Endothelial cell of umbilical vein (primary cell): ENCODE measurements around the gene NR6A1. TPM values are rescaled to one million over a fixed set of nuclear protein-coding genes. Genes with fewer than 3 reads are reported as not detected.

Experiments
- BruUV-seq: library from RNA; stranded (reverse); fragments of 400-500 nt; replicated peaks from 2 replicates; lab custom pipeline; 2021; lab: Mats Ljungman, UMichigan
- CTCF ChIA-PET: fragments of 300-600, 350-600 bp; sonication (Branson Sonifier 250); formaldehyde crosslinking; loops from one replicate; lab custom pipeline; 2021; ENCODE audit warnings: antibody characterized with exemption, inconsistent platforms; lab: Charles Lee
- POLR2A ChIA-PET: fragments of 300-600, 350-600 bp; sonication (Branson Sonifier 250); formaldehyde crosslinking; loops from one replicate; lab custom pipeline; 2021; ENCODE audit warnings: antibody characterized with exemption, inconsistent platforms; lab: Charles Lee
- DNase-seq: peaks from one replicate; pipeline ENCODE4 v3.0.0-alpha.2; 2011; ENCODE audit warnings: low read depth, low spot score
- FAIRE-seq: peaks from 2 replicates; lab custom pipeline; 2011; peaks lifted over from hg19 to GRCh38; lab: Jason Lieb, UNC
- H2AFZ ChIP-seq: 2 replicates; pipeline ENCODE4 v1.6.0; 2012; ENCODE audit warnings: low read depth, low read length, control low read depth, inconsistent platforms
- H3K27ac ChIP-seq: 2 replicates; pipeline ENCODE4 v1.5.1; 2011; ENCODE audit warnings: low read depth, mild to moderate bottlenecking, control low read depth, low read length, moderate library complexity; ENCODE audit not compliant: insufficient read depth
- H3K27me3 ChIP-seq, 2 experiments: 2 replicates each; pipeline versions ENCODE4 v1.6.0 to v1.6.1; 2011; ENCODE audit warnings: low read length in 2 of 2, mixed read lengths in 1 of 2; ENCODE audit not compliant: control insufficient read depth in 2 of 2, insufficient read depth in 2 of 2
- H3K36me3 ChIP-seq, 2 experiments: 2 replicates in 1 of 2; 3 replicates in 1 of 2; pipeline ENCODE4 v1.5.1; 2011; ENCODE audit warnings: low read length in 2 of 2, mild to moderate bottlenecking in 1 of 2, moderate library complexity in 1 of 2; ENCODE audit not compliant: control insufficient read depth in 2 of 2, insufficient read depth in 2 of 2; ENCODE audit errors: extremely low read depth in 1 of 2
- H3K4me1 ChIP-seq: 3 replicates; pipeline ENCODE4 v1.5.1; 2011; ENCODE audit warnings: mild to moderate bottlenecking, low read length; ENCODE audit not compliant: control insufficient read depth, insufficient read depth; ENCODE audit errors: extremely low read depth
- H3K4me2 ChIP-seq: 2 replicates; pipeline ENCODE4 v1.6.1; 2011; ENCODE audit warnings: low read length, control low read depth, mixed read lengths; ENCODE audit not compliant: insufficient read depth
- H3K4me3 ChIP-seq, 3 experiments: fragments of 200-600 bp in 1 of 3; sonication (generic), shearing (Covaris generic) in 1 of 3; replicated peaks in 1 of 3; 2 replicates each; pipeline ENCODE4 v1.5.1; 2011 to 2016; ENCODE audit warnings: control low read depth in 3 of 3, low read length in 3 of 3, mild to moderate bottlenecking in 2 of 3, inconsistent platforms in 1 of 3, low read depth in 1 of 3, moderate library complexity in 1 of 3; ENCODE audit not compliant: insufficient read depth in 1 of 3
- H3K79me2 ChIP-seq: 2 replicates; pipeline ENCODE4 v1.6.0; 2012; ENCODE audit warnings: low read length, inconsistent platforms; ENCODE audit not compliant: control insufficient read depth, insufficient read depth
- H3K9ac ChIP-seq: replicated peaks from 2 replicates; pipeline ENCODE3; 2011; ENCODE audit warnings: low read length, control low read depth; ENCODE audit not compliant: insufficient read depth; ENCODE audit errors: extremely low read depth
- H3K9me1 ChIP-seq: replicated peaks from 3 replicates; pipeline ENCODE4 v1.6.0; 2011; ENCODE audit warnings: mild to moderate bottlenecking, low read length; ENCODE audit not compliant: control insufficient read depth, insufficient read depth; ENCODE audit errors: extremely low read depth
- H3K9me3 ChIP-seq: replicated peaks from 2 replicates; pipeline ENCODE4 v1.5.1; 2012; ENCODE audit warnings: low read length, inconsistent platforms; ENCODE audit not compliant: control insufficient read depth, insufficient read depth
- H4K20me1 ChIP-seq: replicated peaks from 2 replicates; pipeline ENCODE3; 2011; ENCODE audit warnings: mild to moderate bottlenecking, low read length; ENCODE audit not compliant: control insufficient read depth, insufficient read depth; ENCODE audit errors: extremely low read depth
- EZH2 ChIP-seq: IDR thresholded peaks from 2 replicates; pipeline ENCODE4 v1.6.1; 2012; ENCODE audit warnings: borderline replicate concordance, low read depth, mild to moderate bottlenecking, moderate library complexity, low read length, inconsistent platforms; ENCODE audit not compliant: severe bottlenecking
- FOS ChIP-seq: IDR thresholded peaks from 2 replicates; pipeline ENCODE4 v1.6.1; 2011; ENCODE audit warnings: mild to moderate bottlenecking, low read length, moderate library complexity, borderline replicate concordance; ENCODE audit not compliant: insufficient read depth
- GATA2 ChIP-seq: IDR thresholded peaks from 2 replicates; pipeline ENCODE4 v1.7.0; 2011; ENCODE audit warnings: low read depth, mild to moderate bottlenecking, moderate library complexity, mixed read lengths, low read length; ENCODE audit not compliant: insufficient read length, insufficient read depth
- JUN ChIP-seq: IDR thresholded peaks from 2 replicates; pipeline ENCODE4 v1.6.1; 2011; ENCODE audit warnings: borderline replicate concordance, low read depth; ENCODE audit not compliant: insufficient read length, insufficient read depth
- MYC ChIP-seq: IDR thresholded peaks from one replicate; pipeline ENCODE4 v1.6.1; 2011; ENCODE audit warnings: mild to moderate bottlenecking, low read depth, low read length
- POLR2A ChIP-seq: IDR thresholded peaks from 2 replicates; pipeline ENCODE4 v1.6.1; 2012; ENCODE audit warnings: low read depth, mild to moderate bottlenecking, control low read depth, low read length
- POLR2AphosphoS5 ChIP-seq: IDR thresholded peaks from 2 replicates; pipeline ENCODE4 v1.6.1; 2012; ENCODE audit warnings: low read depth, mild to moderate bottlenecking, control low read depth, low read length, moderate library complexity; ENCODE audit not compliant: insufficient read depth
- dilution Hi-C: fragments of 300-500 bp; cut with MboI; formaldehyde crosslinking; loops from one replicate; pipeline ENCODE4 v1.15.0; 2019; ENCODE audit warnings: low sequenced_read_pairs; ENCODE audit not compliant: extremely low pct_ligation_motif_present
- intact Hi-C: fragments of 100-400 bp; cut with micrococcal nuclease; formaldehyde crosslinking; loops from one replicate; pipeline ENCODE4 v1.10.0; 2022
- polyA plus RNA-seq, 4 experiments: library from polyadenylated mRNA; depleted of rRNA in 3 of 4; stranded (reverse) in 3 of 4; unstranded in 1 of 4; fragments of >200 nt; gene quantifications; 2 replicates each; pipeline versions ENCODE4 v1.2.1 to v1.2.3, GENCODE V29; 2011 to 2012; ENCODE audit warnings: missing spikeins in 1 of 4
- total RNA-seq: library from RNA; stranded (reverse); gene quantifications from 2 replicates; pipeline ENCODE4 v1.2.3, GENCODE V29; 2021
- TF ChIP-seq, protein P1 (sequence below): IDR thresholded peaks from 2 replicates; pipeline ENCODE4 v1.6.1; 2011; ENCODE audit not compliant: insufficient read depth, insufficient read length
- TF ChIP-seq, protein P2 (sequence below), 2 donors: IDR thresholded peaks; 1 replicate in 1 of 2; 2 replicates in 1 of 2; pipeline ENCODE4 v1.5.1; 2011; ENCODE audit warnings: low read length in 2 of 2, mild to moderate bottlenecking in 2 of 2, moderate library complexity in 2 of 2, control low read depth in 1 of 2, inconsistent platforms in 1 of 2, low read depth in 1 of 2; ENCODE audit not compliant: insufficient read depth in 1 of 2; ENCODE audit errors: extremely low read depth in 1 of 2

Gene NR6A1
- total and polyA plus RNA-seq, 2 donors (not counting 3 experiments of a cell fraction or from before 2014, with no cell fraction given), result 0.17 to 1.2 TPM

DNA sequence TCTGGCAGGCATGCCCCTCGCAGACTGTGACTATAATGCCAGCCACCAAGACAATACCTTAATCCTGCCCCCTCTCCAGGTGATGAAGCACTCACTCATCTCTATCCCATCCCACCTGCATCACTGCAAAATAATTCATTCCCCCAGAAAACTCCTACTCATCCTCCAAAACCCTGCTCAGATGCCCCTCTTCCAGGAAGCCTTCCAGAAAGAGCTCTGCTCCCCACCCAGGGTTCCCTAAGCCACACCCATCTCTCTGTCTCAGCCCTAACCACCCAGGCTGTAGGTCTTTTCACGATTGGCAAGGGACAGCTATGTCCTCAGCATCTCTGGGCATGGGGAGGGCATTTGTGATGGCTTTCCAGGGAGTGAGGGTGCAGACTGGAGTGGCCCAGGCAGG, 281.1 kb downstream of the NR6A1 start:
- intact Hi-C loops, result no loop called here
- no TSS peak for BruUV-seq

More for the DNA sequence above, 281.1 kb downstream of the NR6A1 start:
- FAIRE-seq, result no peak
- Histone ChIP-seq H3K79me2 (no peaks in the 10 kb centered on the region), H4K20me1 (no peaks in the 10 kb centered on the region), H3K27me3 (peaks cover 24 to 30% of the 10 kb centered on the region in 2 experiments), H3K27ac (no peak overlapping the region), H3K4me1 (no peaks in the 10 kb centered on the region), H3K9me3 (no peaks in the 10 kb centered on the region), H2AFZ (no peak overlapping the region), H3K36me3 (no peaks in the 10 kb centered on the region), H3K9me1 (no peaks in the 10 kb centered on the region), H3K9ac (no peak overlapping the region), H3K4me3 (no peak overlapping the region), H3K4me2 (no peak overlapping the region)
- ChIA-PET CTCF (interaction anchor here (2.4 kb wide), 1 partner anchor 9 kb away, joined by 8 read pairs; no protein-coding TSS in a partner anchor), POLR2A (no interaction called here)
- no peak for DNase-seq
- TF ChIP-seq POLR2A (no peak), JUN (no peak), GATA2 (no peak), FOS (no peak), MYC (no peak), POLR2AphosphoS5 (no peak), EZH2 (no peak)
- TF ChIP-seq, protein P1, sequence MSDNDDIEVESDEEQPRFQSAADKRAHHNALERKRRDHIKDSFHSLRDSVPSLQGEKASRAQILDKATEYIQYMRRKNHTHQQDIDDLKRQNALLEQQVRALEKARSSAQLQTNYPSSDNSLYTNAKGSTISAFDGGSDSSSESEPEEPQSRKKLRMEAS, result no peak
- TF ChIP-seq, protein P2, sequence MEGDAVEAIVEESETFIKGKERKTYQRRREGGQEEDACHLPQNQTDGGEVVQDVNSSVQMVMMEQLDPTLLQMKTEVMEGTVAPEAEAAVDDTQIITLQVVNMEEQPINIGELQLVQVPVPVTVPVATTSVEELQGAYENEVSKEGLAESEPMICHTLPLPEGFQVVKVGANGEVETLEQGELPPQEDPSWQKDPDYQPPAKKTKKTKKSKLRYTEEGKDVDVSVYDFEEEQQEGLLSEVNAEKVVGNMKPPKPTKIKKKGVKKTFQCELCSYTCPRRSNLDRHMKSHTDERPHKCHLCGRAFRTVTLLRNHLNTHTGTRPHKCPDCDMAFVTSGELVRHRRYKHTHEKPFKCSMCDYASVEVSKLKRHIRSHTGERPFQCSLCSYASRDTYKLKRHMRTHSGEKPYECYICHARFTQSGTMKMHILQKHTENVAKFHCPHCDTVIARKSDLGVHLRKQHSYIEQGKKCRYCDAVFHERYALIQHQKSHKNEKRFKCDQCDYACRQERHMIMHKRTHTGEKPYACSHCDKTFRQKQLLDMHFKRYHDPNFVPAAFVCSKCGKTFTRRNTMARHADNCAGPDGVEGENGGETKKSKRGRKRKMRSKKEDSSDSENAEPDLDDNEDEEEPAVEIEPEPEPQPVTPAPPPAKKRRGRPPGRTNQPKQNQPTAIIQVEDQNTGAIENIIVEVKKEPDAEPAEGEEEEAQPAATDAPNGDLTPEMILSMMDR (IDR thresholded peaks at IDR 0.05; ENCODE audit: extremely low read depth in 1 of 2, insufficient read depth in 1 of 2, low read depth in 1 of 2, low read length in 2 of 2), result no peak
- dilution Hi-C loops, result no loop called here
